ENCODE results near the gene SPOCK2. TPM values are rescaled to one million over a fixed set of nuclear protein-coding genes. Genes with fewer than 3 reads are reported as not detected.

Gene SPOCK2
- total and polyA plus RNA-seq, 2 donors (not counting 1 experiment from before 2014, with no cell fraction given) = 0.02 to 0.33 TPM

DNA sequence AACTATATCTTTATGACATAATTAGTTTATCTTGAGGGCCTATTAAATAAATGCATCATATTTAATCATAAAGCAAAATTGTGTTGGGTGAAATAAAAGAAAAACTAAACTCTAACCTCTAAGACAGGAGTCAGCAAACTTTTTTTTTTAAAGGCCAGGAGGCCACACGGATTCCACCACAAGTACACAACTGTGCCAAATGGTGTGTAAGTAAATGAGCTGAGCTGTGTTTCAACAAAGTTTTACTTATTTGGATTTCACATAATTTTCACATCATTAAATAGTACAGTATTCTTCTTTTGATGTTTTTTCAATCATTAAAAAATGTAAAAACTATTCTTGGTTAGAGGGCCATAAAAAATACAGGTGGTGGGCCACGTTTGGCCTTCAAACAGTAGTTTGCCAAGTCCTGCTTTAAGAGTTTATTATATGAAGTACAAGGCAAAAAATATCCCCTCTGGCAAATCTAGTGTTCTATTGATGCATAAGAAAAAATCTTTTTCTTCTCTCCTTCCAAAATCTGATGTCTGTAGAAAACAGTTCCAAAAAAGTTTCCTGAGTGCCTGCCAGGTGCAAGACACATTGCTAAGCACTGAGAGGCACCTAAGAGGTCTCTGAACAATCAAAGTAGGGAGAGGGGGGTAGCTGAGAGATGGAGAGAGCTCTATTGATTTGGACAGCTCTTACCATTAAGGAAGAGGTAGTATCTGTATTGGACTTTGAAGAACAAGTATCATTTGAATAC is 26.5 kb upstream of the SPOCK2 start:
- DNase-seq (ENCODE audit: low read depth in 2 of 2) = no peak
- H3K4me2 ChIP-seq (ENCODE audit: extremely low read depth, insufficient read depth, low read length) = no peak overlapping the region
- no peaks in the 10 kb centered on the region for H3K36me3 ChIP-seq (ENCODE audit: control insufficient read depth, insufficient read depth, low read length)
- H3K4me1 ChIP-seq (ENCODE audit: control insufficient read depth, extremely low read depth, insufficient read depth, low read length) = no peaks in the 10 kb centered on the region
- no peak overlapping the region for H3K27ac ChIP-seq (ENCODE audit: insufficient read depth, low read length)
- H3K9ac ChIP-seq (ENCODE audit: insufficient read depth, low read length) = no peak overlapping the region
- no peaks in the 10 kb centered on the region for H3K27me3 ChIP-seq (ENCODE audit: control insufficient read depth, insufficient read depth, low read length)
- H3K9me3 ChIP-seq (ENCODE audit: control insufficient read depth, insufficient read depth, low read depth, low read length) = no peaks in the 10 kb centered on the region
- H3K4me3 ChIP-seq (replicated peaks in 1 of 4; ENCODE audit: control extremely low read depth in 1 of 4, insufficient read depth in 1 of 4, low read depth in 3 of 4, low read length in 4 of 4) = no peak overlapping the region
- H3K79me2 ChIP-seq (ENCODE audit: control insufficient read depth, insufficient read depth, low read length) = no peaks in the 10 kb centered on the region
- H2AFZ ChIP-seq (ENCODE audit: low read length) = no peak overlapping the region
- H4K20me1 ChIP-seq (ENCODE audit: control insufficient read depth, extremely low read depth, insufficient read depth, low read length) = no peaks in the 10 kb centered on the region
- TF ChIP-seq, protein P1, sequence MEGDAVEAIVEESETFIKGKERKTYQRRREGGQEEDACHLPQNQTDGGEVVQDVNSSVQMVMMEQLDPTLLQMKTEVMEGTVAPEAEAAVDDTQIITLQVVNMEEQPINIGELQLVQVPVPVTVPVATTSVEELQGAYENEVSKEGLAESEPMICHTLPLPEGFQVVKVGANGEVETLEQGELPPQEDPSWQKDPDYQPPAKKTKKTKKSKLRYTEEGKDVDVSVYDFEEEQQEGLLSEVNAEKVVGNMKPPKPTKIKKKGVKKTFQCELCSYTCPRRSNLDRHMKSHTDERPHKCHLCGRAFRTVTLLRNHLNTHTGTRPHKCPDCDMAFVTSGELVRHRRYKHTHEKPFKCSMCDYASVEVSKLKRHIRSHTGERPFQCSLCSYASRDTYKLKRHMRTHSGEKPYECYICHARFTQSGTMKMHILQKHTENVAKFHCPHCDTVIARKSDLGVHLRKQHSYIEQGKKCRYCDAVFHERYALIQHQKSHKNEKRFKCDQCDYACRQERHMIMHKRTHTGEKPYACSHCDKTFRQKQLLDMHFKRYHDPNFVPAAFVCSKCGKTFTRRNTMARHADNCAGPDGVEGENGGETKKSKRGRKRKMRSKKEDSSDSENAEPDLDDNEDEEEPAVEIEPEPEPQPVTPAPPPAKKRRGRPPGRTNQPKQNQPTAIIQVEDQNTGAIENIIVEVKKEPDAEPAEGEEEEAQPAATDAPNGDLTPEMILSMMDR (conservative IDR thresholded peaks at IDR 0.05 in 1 of 2, IDR thresholded peaks at IDR 0.05 in 1 of 2; ENCODE audit: low read depth in 1 of 2, low read length in 2 of 2) = no peak
- TF ChIP-seq EZH2 (IDR thresholded peaks at IDR 0.05; ENCODE audit: low read length, missing control alignments) = no peak

DNA sequence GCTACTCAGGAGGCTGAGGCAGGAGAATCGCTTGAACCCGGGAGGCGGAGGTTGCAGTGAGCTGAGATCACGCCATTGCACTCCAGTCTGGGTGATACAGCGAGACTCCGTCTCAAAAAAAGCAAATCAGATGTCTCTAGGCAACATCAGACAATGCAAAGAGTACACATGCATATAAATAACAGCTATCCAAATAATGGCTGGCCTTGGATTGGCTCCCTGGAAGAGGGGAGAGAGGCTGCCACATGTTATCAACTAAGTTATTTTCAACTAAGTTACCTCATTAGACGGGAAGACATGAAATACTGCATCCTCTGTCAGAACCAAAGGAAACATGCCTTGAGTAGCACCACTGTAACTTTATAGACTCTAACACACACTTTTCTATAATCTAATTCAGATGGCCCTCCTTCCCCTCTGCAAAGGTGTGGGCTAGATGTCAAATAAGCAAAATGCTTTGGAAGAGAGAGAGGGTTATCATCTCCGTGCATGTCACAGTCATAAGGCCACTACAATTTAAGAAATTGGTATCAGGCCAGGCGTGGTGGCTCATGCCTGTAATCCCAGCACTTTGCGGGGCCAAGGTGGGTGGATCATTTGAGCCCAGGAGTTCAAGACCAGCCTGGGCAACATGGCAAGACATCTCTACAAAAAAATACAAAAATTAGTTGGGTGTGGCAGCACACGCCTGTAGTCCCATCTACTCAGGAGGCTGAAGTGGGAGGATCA is 22.5 kb upstream of the SPOCK2 start:
- Histone ChIP-seq H3K9me3 (ENCODE audit: control insufficient read depth, insufficient read depth, low read depth, low read length) (no peaks in the 10 kb centered on the region), H3K9ac (ENCODE audit: insufficient read depth, low read length) (no peak overlapping the region), H3K4me1 (ENCODE audit: control insufficient read depth, extremely low read depth, insufficient read depth, low read length) (no peaks in the 10 kb centered on the region), H3K4me3 (replicated peaks in 1 of 4; ENCODE audit: control extremely low read depth in 1 of 4, insufficient read depth in 1 of 4, low read depth in 3 of 4, low read length in 4 of 4) (no peak overlapping the region), H4K20me1 (ENCODE audit: control insufficient read depth, extremely low read depth, insufficient read depth, low read length) (no peaks in the 10 kb centered on the region), H2AFZ (ENCODE audit: low read length) (no peak overlapping the region), H3K4me2 (ENCODE audit: extremely low read depth, insufficient read depth, low read length) (no peak overlapping the region), H3K79me2 (ENCODE audit: control insufficient read depth, insufficient read depth, low read length) (no peaks in the 10 kb centered on the region), H3K27ac (ENCODE audit: insufficient read depth, low read length) (no peak overlapping the region), H3K36me3 (ENCODE audit: control insufficient read depth, insufficient read depth, low read length) (no peaks in the 10 kb centered on the region), H3K27me3 (ENCODE audit: control insufficient read depth, insufficient read depth, low read length) (no peaks in the 10 kb centered on the region)
- DNase-seq (ENCODE audit: low read depth in 2 of 2) = no peak
- TF ChIP-seq, protein P1 (conservative IDR thresholded peaks at IDR 0.05 in 1 of 2, IDR thresholded peaks at IDR 0.05 in 1 of 2; ENCODE audit: low read depth in 1 of 2, low read length in 2 of 2) = no peak

DNA sequence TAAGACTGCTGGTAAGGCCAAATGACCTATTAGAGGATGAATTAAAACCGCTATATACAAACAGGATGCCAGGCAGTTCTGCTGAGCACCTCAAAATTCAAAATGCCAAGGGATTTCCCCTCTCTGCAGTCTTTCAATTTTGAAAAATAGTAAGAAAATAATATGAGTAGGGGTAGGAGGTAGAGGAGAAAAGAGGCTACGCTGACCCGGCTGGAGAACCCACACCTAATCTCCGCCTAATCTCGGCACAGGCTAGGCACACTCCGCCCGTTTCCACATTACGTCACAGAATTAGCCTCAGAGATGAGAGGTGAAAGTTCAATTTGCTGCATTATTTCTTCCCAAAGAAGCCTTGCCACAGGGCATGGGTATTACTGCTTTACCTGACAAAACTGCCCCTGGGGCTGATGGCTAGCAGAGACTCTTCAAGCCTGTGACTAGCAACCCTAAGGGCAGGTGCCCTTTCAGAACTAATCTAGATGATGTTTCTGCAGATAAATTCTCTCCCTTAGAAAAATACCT is 21.3 kb upstream of the SPOCK2 start:
- Histone ChIP-seq H3K4me3 (replicated peaks in 1 of 4; ENCODE audit: control extremely low read depth in 1 of 4, insufficient read depth in 1 of 4, low read depth in 3 of 4, low read length in 4 of 4) (no peak overlapping the region), H3K27ac (ENCODE audit: insufficient read depth, low read length) (no peak overlapping the region), H3K4me1 (ENCODE audit: control insufficient read depth, extremely low read depth, insufficient read depth, low read length) (no peaks in the 10 kb centered on the region), H3K4me2 (ENCODE audit: extremely low read depth, insufficient read depth, low read length) (no peak overlapping the region), H3K9ac (ENCODE audit: insufficient read depth, low read length) (no peak overlapping the region), H3K9me3 (ENCODE audit: control insufficient read depth, insufficient read depth, low read depth, low read length) (no peaks in the 10 kb centered on the region), H3K79me2 (ENCODE audit: control insufficient read depth, insufficient read depth, low read length) (no peaks in the 10 kb centered on the region), H4K20me1 (ENCODE audit: control insufficient read depth, extremely low read depth, insufficient read depth, low read length) (no peaks in the 10 kb centered on the region), H3K36me3 (ENCODE audit: control insufficient read depth, insufficient read depth, low read length) (no peaks in the 10 kb centered on the region), H3K27me3 (ENCODE audit: control insufficient read depth, insufficient read depth, low read length) (no peaks in the 10 kb centered on the region), H2AFZ (ENCODE audit: low read length) (no peak overlapping the region)
- no peak for DNase-seq (ENCODE audit: low read depth in 2 of 2)
- no peak for TF ChIP-seq EZH2 (IDR thresholded peaks at IDR 0.05; ENCODE audit: low read length, missing control alignments)
- TF ChIP-seq, protein P1 (conservative IDR thresholded peaks at IDR 0.05 in 1 of 2, IDR thresholded peaks at IDR 0.05 in 1 of 2; ENCODE audit: low read depth in 1 of 2, low read length in 2 of 2) = no peak

Measured in fibroblast of lung (primary cell).